ENCODE measurements around the gene SLC25A2.
"Not testable (repeated sequence)": the region's sequence is repeated elsewhere in the genome, so short reads cannot be mapped to it uniquely, and the experiment has no call there.

Gene SLC25A2

DNA sequence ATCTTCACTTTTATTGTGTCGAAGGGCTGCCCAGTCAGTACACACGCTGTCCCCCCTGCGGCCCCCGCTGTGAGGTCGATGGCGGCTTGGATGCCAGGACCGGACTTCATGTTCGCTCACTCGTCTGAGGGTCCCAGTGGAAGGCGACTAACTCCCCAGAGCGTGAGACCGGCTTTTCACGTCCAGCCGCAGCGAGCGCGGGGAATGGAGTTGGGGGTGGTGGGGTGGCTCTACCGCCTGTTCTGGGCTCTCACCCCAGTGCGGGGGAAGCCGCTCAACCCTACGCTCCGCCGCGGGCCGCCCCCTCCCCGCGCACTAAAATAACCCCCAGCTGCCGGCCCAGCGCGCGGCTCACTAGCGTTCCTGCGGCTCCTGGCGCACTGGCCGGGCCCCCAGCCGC is at the start of gene SLC25A2:
Gene SLC25A2 (minus strand): TSS at position 294 of the 400 bp plus-strand sequence. CDS start 184 bp downstream, at position 110.
- no peak for DNase-seq

DNA sequence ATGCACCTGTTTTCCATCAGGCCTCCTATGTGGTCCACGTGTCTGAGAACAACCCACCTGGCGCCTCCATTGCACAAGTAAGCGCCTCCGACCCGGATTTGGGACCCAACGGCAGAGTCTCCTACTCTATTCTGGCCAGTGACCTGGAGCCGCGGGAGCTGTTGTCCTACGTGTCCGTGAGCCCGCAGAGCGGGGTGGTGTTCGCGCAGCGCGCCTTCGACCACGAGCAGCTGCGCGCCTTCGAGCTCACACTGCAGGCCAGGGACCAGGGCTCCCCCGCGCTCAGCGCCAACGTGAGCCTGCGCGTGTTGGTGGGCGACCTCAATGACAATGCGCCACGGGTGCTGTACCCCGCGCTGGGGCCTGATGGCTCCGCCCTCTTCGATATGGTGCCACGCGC is 47.7 kb upstream of the SLC25A2 start:
- DNase-seq, result no peak

DNA sequence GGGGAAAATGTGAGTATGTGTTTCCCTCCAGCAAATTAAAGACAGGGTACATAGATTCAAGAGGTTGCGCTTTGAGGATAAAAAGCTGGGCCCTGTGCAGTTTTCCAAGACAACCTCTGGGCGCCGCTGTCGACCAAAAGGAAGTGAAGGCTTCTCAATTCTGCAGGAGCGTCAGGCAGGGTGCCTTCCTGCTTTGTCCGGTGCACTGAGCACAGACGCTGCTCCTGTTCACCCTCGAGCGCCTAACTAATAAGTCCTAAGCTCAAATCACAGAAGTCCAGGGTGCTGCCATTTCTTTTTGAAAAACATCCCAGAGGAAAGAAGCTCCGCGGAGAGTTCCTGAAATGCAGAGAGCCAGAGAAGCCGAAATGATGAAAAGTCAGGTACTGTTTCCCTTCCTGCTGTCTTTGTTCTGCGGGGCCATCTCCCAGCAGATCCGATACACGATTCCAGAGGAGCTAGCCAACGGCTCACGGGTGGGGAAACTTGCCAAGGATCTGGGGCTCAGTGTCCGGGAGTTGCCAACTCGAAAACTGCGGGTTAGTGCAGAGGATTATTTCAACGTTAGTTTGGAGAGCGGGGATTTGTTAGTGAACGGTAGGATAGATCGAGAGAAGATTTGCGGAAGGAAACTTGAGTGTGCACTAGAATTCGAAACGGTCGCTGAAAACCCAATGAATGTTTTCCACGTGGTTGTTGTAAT is 46.2 kb upstream of the SLC25A2 start, which contains the start of gene PCDHGB1:
Gene PCDHGB1 (plus strand): TSS at position 183 of the 703 bp plus-strand sequence. CDS start 162 bp downstream, at position 345.
- no peak for DNase-seq

DNA sequence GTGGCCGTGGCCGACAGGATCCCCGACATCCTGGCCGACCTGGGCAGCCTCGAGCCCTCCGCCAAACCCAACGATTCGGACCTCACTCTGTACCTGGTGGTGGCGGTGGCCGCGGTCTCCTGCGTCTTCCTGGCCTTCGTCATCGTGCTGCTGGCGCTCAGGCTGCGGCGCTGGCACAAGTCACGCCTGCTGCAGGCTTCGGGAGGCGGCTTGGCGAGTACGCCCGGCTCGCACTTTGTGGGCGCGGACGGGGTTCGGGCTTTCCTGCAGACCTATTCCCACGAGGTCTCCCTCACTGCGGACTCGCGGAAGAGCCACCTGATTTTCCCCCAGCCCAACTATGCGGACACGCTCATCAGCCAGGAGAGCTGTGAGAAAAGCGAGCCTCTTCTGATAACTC is 42.2 kb upstream of the SLC25A2 start:
- DNase-seq, result not testable (repeated sequence)

DNA sequence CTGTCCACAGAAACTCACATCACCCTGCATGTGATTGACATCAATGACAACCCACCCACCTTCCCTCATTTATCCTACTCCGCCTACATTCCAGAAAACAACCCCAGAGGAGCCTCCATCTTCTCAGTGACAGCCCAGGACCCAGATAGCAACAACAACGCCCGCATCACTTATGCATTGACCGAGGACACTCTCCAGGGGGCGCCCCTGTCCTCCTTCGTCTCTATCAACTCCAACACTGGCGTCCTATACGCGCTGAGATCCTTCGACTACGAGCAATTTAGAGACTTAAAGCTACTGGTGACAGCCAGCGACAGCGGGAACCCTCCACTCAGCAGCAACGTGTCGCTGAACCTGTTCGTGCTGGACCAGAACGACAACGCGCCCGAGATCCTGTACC is 41.5 kb upstream of the SLC25A2 start:
- DNase-seq, result no peak

DNA sequence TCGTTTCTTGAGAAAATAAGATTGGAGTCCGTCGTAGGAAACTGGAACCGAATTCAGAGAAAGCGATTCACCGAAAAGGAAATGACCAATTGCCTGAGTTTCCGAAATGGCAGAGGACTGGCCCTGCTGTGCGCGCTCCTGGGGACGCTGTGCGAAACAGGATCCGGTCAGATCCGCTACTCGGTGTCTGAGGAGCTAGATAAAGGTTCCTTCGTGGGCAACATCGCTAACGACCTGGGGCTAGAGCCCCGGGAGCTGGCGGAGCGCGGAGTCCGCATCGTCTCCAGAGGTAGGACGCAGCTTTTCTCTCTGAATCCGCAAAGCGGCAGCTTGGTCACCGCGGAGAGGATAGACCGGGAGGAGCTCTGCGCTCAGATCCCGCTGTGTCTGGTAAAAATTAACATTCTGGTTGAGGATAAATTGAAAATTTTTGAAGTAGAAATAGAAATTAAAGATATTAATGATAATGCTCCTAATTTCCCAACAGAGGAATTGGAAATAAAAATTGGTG is 40.2 kb upstream of the SLC25A2 start:
- DNase-seq, result no peak

DNA sequence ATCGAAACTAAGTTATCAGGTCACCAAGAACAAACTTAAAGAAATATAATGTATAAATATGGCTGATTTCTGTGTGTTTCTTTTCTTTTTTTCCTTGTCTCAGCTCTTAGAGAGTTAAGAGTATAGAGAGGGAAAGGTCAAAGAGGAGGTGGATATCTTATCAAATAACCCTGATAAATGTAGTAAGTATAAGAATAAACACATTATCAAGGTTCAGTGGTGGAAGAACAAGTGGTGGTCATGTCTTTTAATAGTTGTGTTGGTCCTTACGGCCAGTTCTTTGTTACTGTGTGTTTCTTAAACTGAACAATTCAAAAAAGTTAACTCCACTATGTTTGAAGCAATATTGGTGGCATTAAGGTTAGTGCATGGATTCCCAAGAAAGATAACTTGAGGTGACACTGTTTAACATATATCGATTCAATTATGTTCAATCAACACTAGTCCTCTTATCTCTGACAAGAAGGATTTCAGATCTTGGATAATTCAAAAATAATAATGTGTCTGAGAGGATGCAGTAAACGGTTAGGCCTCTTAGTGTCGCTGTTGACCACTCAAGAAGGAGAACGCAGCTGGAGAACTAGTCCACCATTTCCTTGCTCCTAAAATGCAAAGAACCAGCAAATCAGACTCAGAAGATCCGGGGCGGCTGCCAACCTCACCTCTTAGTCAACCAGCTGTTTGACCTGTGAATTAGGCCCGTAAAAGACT is 39.5 kb upstream of the SLC25A2 start, which contains the start of gene PCDHGA3:
Gene PCDHGA3 (plus strand): TSS at position 588 of the 711 bp plus-strand sequence. CDS start 205 bp downstream, outside the sequence.
- no peak for DNase-seq

DNA sequence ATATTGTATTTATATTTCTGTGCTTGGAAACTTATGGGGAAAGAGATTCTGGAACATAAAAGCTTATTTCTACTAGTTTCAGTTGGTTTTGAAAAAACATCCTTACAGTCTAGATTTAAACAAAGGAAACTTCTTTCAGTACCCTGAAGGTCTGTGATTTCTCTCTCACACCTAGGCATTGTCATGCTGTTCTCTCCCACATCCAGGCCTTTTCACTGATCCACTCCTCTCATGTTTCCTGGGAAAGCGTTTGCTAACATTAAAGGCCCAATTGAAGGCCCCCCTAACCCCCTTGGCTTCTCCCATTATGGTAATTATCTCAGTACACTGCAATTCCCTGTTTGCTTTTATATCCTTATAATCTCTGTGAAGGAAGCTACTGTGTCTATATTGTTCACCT is 38.9 kb upstream of the SLC25A2 start:
- no peak for DNase-seq

DNA sequence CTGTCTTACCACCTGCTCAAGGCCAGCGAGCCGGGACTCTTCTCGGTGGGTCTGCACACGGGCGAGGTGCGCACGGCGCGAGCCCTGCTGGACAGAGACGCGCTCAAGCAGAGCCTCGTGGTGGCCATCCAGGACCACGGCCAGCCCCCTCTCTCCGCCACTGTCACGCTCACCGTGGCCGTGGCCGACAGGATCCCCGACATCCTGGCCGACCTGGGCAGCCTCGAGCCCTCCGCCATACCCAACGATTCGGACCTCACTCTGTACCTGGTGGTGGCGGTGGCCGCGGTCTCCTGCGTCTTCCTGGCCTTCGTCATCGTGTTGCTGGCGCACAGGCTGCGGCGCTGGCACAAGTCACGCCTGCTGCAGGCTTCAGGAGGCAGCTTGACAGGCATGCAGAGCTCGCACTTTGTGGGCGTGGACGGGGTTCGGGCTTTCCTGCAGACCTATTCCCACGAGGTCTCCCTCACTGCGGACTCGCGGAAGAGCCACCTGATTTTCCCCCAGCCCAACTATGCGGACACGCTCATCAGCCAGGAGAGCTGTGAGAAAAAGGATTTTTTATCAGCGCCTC is 37.0 kb upstream of the SLC25A2 start:
- DNase-seq, result not testable (repeated sequence)

DNA sequence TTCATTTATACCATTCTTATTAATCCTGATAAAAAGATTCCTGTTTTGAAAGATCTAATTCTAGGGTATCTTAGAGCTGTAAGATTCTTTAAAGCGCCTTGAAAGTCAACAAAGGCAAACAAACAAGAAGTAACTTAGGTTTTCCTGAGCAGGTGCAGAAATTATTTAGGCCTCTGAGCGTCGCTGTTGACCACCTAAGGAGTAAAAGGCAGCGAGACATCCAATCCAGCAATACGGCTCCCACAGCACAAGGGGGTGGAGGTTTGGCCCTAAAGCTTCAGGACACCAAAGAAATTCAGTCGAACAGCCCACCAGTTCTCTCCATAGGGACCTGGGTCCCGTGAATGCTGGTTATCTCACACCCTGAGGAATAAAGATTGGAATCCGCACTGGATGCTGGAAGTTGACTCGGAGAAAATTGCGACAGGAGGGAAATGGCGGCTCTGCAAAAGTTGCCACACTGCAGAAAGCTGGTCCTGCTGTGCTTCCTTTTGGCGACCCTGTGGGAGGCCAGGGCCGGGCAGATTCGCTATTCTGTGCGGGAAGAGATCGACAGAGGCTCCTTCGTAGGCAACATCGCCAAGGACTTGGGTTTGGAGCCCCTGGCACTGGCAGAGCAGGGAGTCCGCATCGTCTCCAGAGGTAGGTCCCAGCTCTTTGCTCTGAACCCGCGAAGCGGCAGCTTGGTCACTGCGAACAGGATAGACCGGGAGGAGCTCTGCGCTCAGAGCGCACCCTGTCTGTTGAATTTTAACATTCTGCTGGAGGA is 34.9 kb upstream of the SLC25A2 start, which contains the start of gene PCDHGA2:
Gene PCDHGA2 (plus strand): TSS at position 223 of the 769 bp plus-strand sequence.
- DNase-seq, result no peak

DNA sequence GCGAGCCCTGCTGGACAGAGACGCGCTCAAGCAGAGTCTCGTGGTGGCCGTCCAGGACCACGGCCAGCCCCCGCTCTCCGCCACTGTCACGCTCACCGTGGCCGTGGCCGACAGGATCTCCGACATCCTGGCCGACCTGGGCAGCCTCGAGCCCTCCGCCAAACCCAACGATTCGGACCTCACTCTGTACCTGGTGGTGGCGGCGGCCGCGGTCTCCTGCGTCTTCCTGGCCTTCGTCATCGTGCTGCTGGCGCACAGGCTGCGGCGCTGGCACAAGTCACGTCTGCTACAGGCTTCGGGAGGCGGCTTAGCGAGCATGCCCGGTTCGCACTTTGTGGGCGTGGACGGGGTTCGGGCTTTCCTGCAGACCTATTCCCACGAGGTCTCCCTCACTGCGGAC is 28.7 kb upstream of the SLC25A2 start:
- not testable (repeated sequence) for DNase-seq

DNA sequence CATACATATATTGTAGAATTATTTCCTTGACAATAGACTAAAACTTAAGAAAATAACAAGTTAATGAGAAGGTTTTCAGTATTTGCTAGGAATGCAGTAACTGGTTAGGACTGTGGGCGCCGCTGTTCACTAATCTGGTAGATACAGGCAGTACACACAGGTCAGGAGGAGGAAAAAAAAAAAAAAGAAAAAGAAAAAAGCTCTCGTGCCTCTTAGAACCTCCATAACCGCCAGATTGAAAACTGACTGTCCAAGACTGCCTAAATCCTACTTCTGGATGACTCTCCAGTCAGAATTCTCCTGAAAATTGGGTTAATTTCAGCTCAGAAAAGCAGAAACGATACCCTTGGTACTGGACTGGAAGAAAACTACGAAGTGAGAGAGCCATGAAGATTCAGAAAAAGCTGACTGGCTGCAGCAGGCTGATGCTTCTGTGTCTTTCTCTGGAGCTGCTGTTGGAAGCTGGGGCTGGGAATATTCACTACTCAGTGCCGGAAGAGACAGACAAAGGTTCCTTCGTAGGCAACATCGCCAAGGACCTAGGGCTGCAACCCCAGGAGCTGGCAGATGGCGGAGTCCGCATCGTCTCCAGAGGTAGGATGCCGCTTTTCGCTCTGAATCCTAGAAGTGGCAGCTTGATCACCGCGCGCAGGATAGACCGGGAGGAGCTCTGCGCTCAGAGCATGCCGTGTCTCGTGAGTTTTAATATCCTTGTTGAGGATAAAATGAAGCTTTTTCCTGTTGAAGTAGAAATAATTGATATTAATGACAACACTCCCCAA is 26.6 kb upstream of the SLC25A2 start, which contains the start of gene PCDHGA1:
Gene PCDHGA1 (plus strand): TSS at position 216 of the 782 bp plus-strand sequence.
- no peak for DNase-seq

DNA sequence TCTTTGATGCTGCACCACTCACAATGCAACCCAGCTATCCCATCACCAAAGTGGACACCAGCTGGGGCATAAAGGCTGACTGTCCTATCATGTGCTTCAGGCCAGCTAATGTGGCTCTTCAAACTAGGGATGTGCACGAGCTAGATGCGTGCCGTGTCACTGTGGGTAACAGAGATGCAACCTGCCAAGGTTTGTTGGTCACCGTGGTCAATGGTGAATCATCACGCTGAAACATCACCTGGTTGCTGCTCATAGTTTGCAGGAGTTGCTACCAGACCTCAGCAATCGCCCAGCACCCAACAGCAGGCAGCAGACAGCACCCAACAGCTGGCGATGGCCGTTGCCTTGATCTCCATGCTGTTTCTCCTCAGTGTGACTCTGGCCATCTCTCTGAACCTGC is 24.4 kb upstream of the SLC25A2 start:
- no peak for DNase-seq

DNA sequence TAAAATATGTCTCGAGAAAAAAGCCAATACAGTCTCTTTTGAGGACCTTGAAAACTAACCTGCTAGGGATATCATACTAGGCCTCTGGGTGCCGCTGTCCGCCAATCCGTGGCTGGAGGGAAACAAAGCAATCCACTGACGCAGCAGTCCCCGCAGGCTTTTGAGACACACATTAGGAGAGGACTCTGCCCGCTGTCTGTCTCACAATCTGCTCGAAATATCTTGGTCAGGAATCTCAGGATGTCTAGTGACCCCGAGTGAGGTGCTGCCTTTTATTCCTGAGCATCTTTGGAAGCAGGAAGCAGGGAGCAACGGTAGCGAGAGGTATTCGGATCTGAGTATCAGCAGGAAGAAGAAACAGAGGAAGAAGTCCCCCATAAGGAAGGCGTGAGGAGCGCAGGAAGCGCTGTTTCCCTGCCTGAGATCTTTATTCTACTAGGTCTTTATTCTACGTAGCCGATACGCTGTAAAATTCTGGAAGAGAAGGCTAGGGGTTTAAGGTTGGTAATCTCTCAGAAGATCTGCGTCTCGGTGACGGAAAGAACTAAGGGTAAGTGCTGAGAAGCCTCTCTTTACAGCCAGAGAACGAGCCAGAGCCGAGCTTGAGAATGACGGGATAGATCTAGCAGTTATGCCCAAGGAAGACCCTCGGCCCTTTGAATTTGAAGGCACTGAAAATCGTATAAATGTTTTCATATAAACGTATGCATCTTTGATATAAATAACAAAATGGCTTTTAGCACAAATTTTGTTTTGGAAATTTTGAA is 22.4 kb upstream of the SLC25A2 start:
- DNase-seq, result peak; percentile 59

DNA sequence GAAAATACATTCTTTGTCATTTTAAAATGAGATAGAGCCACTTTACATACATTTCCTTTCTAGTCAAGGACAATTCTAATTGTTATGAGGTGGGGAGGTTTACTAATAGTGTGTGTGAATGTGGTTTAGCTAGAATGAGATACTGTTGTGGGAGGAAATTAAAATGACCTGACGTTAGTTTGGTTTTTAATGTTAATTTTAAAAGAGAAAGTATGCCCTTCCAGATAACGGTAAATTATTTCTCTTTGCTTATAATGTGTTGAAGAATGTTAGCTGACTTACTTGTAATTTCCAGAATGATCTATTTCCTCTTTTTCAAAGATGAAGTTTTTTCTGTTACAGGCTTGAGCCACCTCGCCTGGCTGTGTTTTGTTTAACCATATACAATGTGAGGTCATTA is 18.4 kb upstream of the SLC25A2 start:
- no peak for DNase-seq

DNA sequence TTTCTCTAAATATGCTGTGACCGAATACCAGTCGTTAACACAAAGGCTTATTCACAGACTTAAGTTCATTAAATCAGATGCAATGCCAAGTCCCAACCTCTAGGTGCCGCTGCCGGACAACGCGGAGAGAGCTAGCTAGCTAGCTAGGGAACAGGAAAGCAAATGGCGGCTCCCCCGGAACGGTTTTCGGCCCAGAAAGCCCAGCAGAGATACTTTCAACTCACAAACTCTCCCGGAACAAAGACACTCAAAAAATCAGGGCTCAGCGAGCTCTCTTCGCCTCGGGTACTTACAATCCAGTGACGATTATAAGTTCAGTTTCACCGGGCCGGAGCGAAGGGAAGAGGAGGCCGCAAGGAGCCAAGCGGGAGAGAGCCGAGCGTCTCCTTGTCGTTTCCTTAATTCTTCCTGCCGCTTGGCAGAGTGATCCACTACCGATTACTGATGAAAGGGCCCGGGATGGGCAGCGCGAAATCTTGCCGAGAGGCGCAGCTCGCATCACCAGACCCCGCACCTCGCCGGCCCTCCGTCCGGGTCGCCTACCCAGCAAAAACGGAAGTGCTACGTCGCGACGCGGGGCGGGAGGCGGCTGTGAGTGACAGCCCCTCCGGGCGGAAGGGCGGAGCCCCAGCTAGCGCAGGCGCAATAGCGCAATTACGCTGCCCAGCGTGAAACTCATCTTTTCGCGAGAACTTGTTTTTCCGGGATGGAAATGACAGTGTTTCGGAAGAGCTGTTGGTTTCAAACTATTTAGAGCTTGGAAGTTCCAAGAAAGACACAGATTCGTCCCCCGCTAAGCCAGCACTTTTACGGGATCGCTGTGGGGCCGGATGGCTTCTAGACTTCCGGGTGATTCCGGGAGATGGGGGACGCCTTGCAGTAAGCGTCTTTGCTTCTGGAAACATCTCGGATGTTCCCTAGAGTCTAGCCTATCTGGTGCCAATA is 16.6 kb upstream of the SLC25A2 start, which contains the start of gene TAF7:
Gene TAF7 (minus strand): TSS at position 560 of the 945 bp plus-strand sequence. CDS start 740 bp downstream, outside the sequence.
- DNase-seq, result peak; percentile 87

DNA sequence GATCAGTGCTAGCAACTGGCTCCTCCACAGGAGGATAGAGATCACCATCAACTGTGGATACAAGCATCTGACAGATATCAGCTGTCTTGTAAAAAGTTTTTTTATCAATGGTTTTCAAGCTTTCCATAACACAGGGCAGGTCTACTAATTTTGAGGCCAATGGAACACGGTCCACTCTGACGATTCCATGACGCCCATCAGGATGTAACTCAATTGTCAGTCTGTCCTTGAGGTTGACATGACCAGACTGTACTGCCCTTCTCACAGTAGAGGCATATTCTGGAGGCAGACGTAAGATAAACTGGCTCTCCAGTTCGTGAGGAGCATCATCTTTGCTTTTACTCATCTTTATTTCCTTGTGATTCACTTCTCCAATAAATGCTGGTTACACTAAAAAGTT is 15.8 kb upstream of the SLC25A2 start:
- no peak for DNase-seq

DNA sequence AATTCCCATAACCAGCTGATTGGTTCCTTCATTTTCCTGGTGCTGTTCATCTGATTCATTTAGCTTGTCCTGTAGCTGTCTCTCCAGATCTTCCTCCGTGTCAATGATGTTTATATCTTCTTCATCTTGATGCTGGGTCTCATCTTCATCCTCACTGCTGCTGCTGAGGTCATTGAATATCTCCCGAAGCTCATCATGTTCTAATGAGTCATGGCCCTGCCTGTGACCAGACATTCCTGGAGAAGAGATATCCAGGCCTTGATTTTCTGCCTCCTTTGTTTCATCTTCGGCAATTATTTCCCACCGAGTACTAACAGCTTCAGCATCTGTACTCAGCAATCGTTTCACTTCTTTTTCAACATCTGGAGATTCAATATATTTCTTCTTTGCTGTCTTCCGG is 15.4 kb upstream of the SLC25A2 start:
- DNase-seq, result no peak

DNA sequence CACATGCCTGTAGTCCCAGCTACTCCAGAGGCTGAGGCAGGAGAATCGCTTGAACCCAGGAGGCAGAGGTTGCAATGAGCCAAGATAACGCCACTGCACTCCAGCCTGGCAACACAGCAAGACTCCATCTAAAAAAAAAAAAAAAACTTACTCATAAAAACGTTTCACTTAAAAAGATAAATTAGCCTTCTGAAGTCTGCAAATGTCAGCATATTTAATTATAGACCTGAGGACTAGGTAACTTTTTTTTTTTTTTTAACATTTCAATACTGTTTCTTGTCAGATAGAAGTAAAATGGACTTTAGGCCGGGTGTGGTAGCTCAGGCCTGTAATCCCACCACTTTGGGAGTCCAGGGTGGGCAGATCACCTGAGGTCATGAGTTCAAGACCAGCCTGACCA is 13.1 kb upstream of the SLC25A2 start:
- DNase-seq, result not testable (repeated sequence)

DNA sequence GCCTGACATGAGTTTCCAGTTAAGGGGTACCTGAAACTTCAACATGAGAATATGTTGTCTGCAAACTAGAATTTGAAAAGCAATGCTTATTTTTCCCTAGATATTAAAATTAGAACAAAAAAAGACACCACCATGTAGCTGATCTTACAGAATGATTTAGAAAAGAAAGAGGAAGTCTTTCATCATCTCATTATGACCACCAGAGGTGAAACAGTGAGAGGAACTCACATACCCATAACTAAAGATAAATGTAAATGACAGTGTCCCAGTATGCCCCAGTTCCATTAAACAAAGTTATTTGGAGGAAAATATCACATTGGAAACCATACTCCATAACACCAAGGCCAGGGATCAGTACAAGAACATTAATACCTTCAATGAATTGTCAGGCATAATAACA is 9.9 kb upstream of the SLC25A2 start:
- DNase-seq, result no peak

Data from activated CD4-positive, alpha-beta T cell treated with anti-CD3 and anti-CD28 coated beads for 1 hour (primary cell).